Epithelial cell of proximal tubule (primary cell): ENCODE data around the gene CTDP1. TPM values are rescaled to one million over a fixed set of nuclear protein-coding genes. Genes with fewer than 3 reads are reported as not detected.

Experiments used
- DNase-seq: peaks from one replicate; pipeline ENCODE4 v3.0.0-alpha.2; 2011; ENCODE audit warnings: low read depth
- H3K4me3 ChIP-seq: 2 replicates; pipeline ENCODE4 v1.5.1; 2011; ENCODE audit warnings: low read depth, mild to moderate bottlenecking, low read length
- CTCF ChIP-seq: conservative IDR thresholded peaks from 2 replicates; pipeline ENCODE4 v1.5.1; 2012; ENCODE audit warnings: low read depth, mild to moderate bottlenecking, low read length
- total RNA-seq: library from RNA; depleted of rRNA; stranded (reverse); fragments of >200 nt; gene quantifications from 2 replicates; pipeline ENCODE4 v1.2.3, GENCODE V29; 2015

The CTDP1 gene
- total RNA-seq, 1 donor from 2014 or later: 13.9 TPM

- no peak for TF ChIP-seq CTCF
- H3K4me3 ChIP-seq: no peak overlapping the region
- DNase-seq: no peak
Observed at GRCh38 chr18:79785831-79786230, 106.2 kb downstream of the CTDP1 start.

- H3K4me3 ChIP-seq: no peak overlapping the region
- no peak for DNase-seq
- TF ChIP-seq CTCF: no peak
Observed at GRCh38 chr18:79786304-79786703, 106.7 kb downstream of the CTDP1 start.

DNA sequence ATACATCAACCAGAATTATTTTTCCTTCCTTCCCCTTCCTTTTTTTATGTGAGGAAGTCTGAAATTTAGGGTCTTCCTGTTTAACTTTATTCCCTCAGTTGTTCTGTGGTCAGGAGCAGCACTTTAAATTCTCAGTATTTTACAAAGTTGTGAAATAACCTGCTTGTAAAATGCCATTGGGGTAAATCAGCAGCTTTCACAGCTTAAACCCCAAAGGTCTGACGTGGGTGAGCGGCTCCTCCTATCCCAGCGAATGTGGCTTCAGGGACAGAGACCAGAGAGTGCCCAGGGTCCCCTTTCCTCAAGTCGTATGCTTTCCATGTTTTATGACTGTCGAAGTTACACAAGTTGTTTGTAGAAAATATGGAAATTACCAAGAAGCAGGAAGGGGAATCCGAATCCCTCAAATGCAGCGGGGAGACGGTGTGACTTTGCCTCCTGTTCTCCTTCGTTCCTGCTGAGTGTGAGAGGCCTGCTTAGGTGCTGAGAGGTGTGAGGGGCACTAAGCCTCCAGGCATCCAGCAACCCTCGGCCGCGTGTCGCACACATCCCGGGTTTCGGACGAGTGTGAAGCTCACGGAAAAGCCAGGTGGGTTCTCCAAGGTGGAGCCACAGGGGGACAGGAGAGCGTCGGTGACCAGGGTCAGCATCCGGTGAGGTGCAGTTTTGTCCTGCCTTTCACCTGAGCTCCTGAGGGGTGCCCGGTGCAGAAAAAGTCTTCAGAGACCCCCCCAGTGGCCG is 107.4 kb downstream of the CTDP1 start:
- H3K4me3 ChIP-seq: no peak overlapping the region
- DNase-seq: no peak
- no peak for TF ChIP-seq CTCF

- no peak overlapping the region for H3K4me3 ChIP-seq
- TF ChIP-seq CTCF: no peak
- no peak for DNase-seq
Observed at GRCh38 chr18:79787527-79787864, 107.9 kb downstream of the CTDP1 start.

GRCh38 chr18:79787865-79788733 is 108.5 kb downstream of the CTDP1 start:
- DNase-seq: no peak
- TF ChIP-seq CTCF: no peak
- peak overlapping the region; percentile 21 for H3K4me3 ChIP-seq

GRCh38 chr18:79788734-79789085 is 109.1 kb downstream of the CTDP1 start:
- no peak for TF ChIP-seq CTCF
- DNase-seq: no peak
- no peak overlapping the region for H3K4me3 ChIP-seq
